Measurements from ENCODE around the gene ZNF408. TPM values are rescaled to one million over a fixed set of nuclear protein-coding genes. Genes with fewer than 3 reads are reported as not detected.
"Not testable (repeated sequence)": the region's sequence is repeated elsewhere in the genome, so short reads cannot be mapped to it uniquely, and the experiment has no call there.

Gene ZNF408
- polyA plus RNA-seq, 1 experiment = 6.9 TPM

GRCh38 chr11:46705070-46705688 lies 4.3 kb downstream of the ZNF408 start:
- Histone ChIP-seq H3K4me3 (ENCODE audit: low read depth, low read length) (no peak overlapping the region), H3K36me3 (ENCODE audit: control insufficient read depth, insufficient read depth, low read length) (peaks cover 28% of the 10 kb centered on the region), H3K27me3 (ENCODE audit: control insufficient read depth, insufficient read depth, low read length) (no peaks in the 10 kb centered on the region)
- no peak for DNase-seq (ENCODE audit: low read depth)
- TF ChIP-seq, protein P1, sequence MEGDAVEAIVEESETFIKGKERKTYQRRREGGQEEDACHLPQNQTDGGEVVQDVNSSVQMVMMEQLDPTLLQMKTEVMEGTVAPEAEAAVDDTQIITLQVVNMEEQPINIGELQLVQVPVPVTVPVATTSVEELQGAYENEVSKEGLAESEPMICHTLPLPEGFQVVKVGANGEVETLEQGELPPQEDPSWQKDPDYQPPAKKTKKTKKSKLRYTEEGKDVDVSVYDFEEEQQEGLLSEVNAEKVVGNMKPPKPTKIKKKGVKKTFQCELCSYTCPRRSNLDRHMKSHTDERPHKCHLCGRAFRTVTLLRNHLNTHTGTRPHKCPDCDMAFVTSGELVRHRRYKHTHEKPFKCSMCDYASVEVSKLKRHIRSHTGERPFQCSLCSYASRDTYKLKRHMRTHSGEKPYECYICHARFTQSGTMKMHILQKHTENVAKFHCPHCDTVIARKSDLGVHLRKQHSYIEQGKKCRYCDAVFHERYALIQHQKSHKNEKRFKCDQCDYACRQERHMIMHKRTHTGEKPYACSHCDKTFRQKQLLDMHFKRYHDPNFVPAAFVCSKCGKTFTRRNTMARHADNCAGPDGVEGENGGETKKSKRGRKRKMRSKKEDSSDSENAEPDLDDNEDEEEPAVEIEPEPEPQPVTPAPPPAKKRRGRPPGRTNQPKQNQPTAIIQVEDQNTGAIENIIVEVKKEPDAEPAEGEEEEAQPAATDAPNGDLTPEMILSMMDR (IDR thresholded peaks at IDR 0.05; ENCODE audit: insufficient read depth, low read depth, low read length) = no peak
- ChIA-PET POLR2A (no interaction called here), CTCF (no interaction called here)

DNA sequence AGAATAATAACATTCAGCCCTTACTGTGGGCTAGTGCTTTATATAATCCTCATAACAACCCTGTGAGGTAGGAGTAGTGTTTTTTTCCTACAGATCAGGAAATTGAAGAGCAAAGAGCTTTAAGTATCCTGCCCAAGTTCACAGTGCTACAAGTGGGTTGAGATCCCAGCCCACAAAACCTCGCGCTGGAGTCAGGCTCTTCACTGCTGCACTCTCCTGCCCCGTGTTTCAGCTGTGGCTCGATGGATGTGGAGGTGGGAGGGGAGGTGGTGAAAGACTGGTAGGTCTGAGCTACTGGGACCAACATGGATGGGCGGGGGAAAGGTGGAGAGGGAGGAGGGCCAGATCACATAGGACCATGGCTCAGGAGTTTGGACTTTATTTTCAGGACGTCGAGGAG lies 6.1 kb downstream of the ZNF408 start:
- H3K36me3 ChIP-seq (ENCODE audit: control insufficient read depth, insufficient read depth, low read length) = peaks cover 28% of the 10 kb centered on the region
- H3K4me3 ChIP-seq (ENCODE audit: low read depth, low read length) = no peak overlapping the region
- no peak for DNase-seq (ENCODE audit: low read depth)
- POLR2A ChIA-PET = no interaction called here
- no peaks in the 10 kb centered on the region for H3K27me3 ChIP-seq (ENCODE audit: control insufficient read depth, insufficient read depth, low read length)
- CTCF ChIA-PET = no interaction called here
- TF ChIP-seq, protein P1 (IDR thresholded peaks at IDR 0.05; ENCODE audit: insufficient read depth, low read depth, low read length) = no peak

DNA sequence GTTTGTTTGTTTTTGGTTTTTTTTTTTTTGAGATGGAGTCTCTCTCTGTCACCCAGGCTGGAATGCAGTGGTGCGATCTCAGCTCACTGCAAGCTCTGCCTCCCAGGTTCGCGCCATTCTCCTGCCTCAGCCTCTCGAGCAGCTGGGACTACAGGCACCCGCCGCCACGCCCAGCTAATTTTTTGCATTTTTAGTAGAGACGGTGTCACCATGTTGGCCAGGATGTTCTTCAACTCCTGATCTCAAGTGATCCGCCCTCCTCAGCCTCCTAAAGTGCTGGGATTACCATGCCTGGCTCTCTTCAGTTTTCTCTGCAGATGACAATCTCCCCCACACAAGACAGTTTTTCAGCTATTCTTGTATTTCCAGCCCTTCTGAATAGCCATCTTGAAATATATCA lies 8.5 kb downstream of the ZNF408 start:
- H3K27me3 ChIP-seq (ENCODE audit: control insufficient read depth, insufficient read depth, low read length); CTCF ChIA-PET; DNase-seq (ENCODE audit: low read depth); POLR2A ChIA-PET; H3K4me3 ChIP-seq (ENCODE audit: low read depth, low read length): not testable (repeated sequence)
- H3K36me3 ChIP-seq (ENCODE audit: control insufficient read depth, insufficient read depth, low read length) = peaks cover 17% of the 10 kb centered on the region

DNA sequence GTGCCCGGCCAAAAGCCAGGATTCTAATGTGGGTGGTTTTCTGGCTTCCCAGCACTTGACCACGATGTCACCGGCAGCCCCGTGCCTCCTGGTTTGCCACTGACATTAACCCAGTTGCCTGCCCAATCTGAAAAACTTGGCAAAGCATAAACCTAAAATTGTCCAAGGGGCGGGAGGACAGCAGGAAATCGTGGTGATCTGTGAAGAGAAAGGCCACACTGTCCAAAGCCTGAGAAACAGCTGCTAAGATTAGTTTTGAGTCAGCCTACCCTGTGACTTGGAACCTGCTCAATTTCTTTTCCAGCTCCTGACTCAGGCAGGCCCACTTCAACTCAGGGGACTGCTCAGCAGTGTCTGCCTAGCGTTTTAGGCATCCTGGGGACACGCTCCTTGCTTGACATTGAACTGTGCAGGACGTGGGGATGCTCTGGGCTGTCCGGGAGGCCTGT lies 10.0 kb downstream of the ZNF408 start:
- H3K36me3 ChIP-seq (ENCODE audit: control insufficient read depth, insufficient read depth, low read length) = peaks cover 3% of the 10 kb centered on the region
- CTCF ChIA-PET = interaction anchor here (0.6 to 1.2 kb wide), 3 partner anchors 10 to 328 kb away, joined by 3 read pairs; partner anchors contain the start of genes ARHGAP1 and ZNF408
- no peak overlapping the region for H3K4me3 ChIP-seq (ENCODE audit: low read depth, low read length)
- H3K27me3 ChIP-seq (ENCODE audit: control insufficient read depth, insufficient read depth, low read length) = no peaks in the 10 kb centered on the region
- peak; percentile 88 for DNase-seq (ENCODE audit: low read depth)
- POLR2A ChIA-PET = interaction anchor here (0.6 to 0.8 kb wide), 2 partner anchors 10 to 477 kb away, joined by 3 to 4 read pairs; partner anchors contain the start of genes ARHGAP1 and ZNF408
- TF ChIP-seq, protein P1 (IDR thresholded peaks at IDR 0.05; ENCODE audit: insufficient read depth, low read depth, low read length) = no peak

DNA sequence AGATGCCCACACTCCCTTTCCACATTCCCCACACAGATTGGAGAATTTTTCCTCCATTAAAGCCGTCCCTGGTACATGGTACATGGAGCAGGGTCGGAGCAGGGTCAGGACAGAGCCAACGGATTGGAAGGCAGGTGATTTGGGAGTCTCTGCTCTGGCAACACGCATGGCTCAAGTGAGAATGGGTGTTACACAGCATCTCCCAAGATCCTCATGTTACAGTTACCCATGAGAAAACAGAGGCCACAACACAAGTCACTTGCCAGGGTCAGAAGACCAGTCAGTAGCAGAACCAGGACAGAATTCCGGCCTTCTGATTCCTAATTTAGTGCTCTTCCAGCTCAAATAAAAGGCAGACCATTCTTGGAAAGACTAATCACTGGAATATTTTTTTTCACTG lies 10.5 kb downstream of the ZNF408 start:
- ChIA-PET CTCF (interaction anchor here (0.6 to 1.2 kb wide), 3 partner anchors 11 to 328 kb away, joined by 3 read pairs; partner anchors contain the start of genes ARHGAP1 and ZNF408), POLR2A (interaction anchor here (0.6 to 0.8 kb wide), 2 partner anchors 11 to 477 kb away, joined by 3 to 4 read pairs; partner anchors contain the start of genes ARHGAP1 and ZNF408)
- Histone ChIP-seq H3K36me3 (ENCODE audit: control insufficient read depth, insufficient read depth, low read length) (peaks cover 3% of the 10 kb centered on the region; the same call in 1 of the 2 replicates), H3K4me3 (ENCODE audit: low read depth, low read length) (no peak overlapping the region), H3K27me3 (ENCODE audit: control insufficient read depth, insufficient read depth, low read length) (no peaks in the 10 kb centered on the region)
- TF ChIP-seq, protein P1 (IDR thresholded peaks at IDR 0.05; ENCODE audit: insufficient read depth, low read depth, low read length) = no peak
- DNase-seq (ENCODE audit: low read depth) = no peak

Measured in BJ (cell line).